Medulla oblongata (tissue), 1 donor: ENCODE measurements around the gene AGBL4.

Source experiments
- DNase-seq: peaks from one replicate; pipeline ENCODE4 v3.0.0-alpha.2; 2015; ENCODE audit errors: extremely low spot score

Gene AGBL4

GRCh38 chr1:48767975-48768510, 1255.7 kb downstream of the AGBL4 start:
- DNase-seq = no peak

GRCh38 chr1:48765335-48765734, 1258.4 kb downstream of the AGBL4 start:
- no peak for DNase-seq

GRCh38 chr1:48761986-48762385, 1261.8 kb downstream of the AGBL4 start:
- no peak for DNase-seq

GRCh38 chr1:48761411-48761810, 1262.3 kb downstream of the AGBL4 start:
- DNase-seq = no peak

GRCh38 chr1:48760857-48761256, 1262.9 kb downstream of the AGBL4 start:
- no peak for DNase-seq

GRCh38 chr1:48758976-48759375, 1264.8 kb downstream of the AGBL4 start:
- no peak for DNase-seq

- DNase-seq = no peak
These were observed 1266.4 kb downstream of the AGBL4 start for GRCh38 chr1:48757363-48757762.

GRCh38 chr1:48756683-48757316, 1267.0 kb downstream of the AGBL4 start:
- no peak for DNase-seq

GRCh38 chr1:48753293-48753692, 1270.5 kb downstream of the AGBL4 start:
- DNase-seq = no peak

- DNase-seq = peak; percentile 53
These were observed 1273.6 kb downstream of the AGBL4 start for GRCh38 chr1:48750109-48750508.

- DNase-seq = no peak
These were observed 1274.7 kb downstream of the AGBL4 start for GRCh38 chr1:48749068-48749467.

GRCh38 chr1:48746906-48747305, 1276.8 kb downstream of the AGBL4 start:
- no peak for DNase-seq

GRCh38 chr1:48744032-48744431, 1279.7 kb downstream of the AGBL4 start:
- no peak for DNase-seq

- DNase-seq = no peak
These were observed 1280.3 kb downstream of the AGBL4 start for GRCh38 chr1:48743480-48743879.

- no peak for DNase-seq
These were observed 1282.4 kb downstream of the AGBL4 start for GRCh38 chr1:48741380-48741779.

GRCh38 chr1:48740621-48741020, 1283.1 kb downstream of the AGBL4 start:
- no peak for DNase-seq

GRCh38 chr1:48739091-48739490, 1284.7 kb downstream of the AGBL4 start:
- no peak for DNase-seq

GRCh38 chr1:48738356-48738755, 1285.4 kb downstream of the AGBL4 start:
- DNase-seq = no peak

- no peak for DNase-seq
These were observed 1288.0 kb downstream of the AGBL4 start for GRCh38 chr1:48735796-48736195.

GRCh38 chr1:48730164-48730910, 1293.4 kb downstream of the AGBL4 start:
- no peak for DNase-seq

GRCh38 chr1:48728584-48728983, 1295.2 kb downstream of the AGBL4 start:
- no peak for DNase-seq

- no peak for DNase-seq
These were observed 1297.1 kb downstream of the AGBL4 start for GRCh38 chr1:48726557-48727215.

GRCh38 chr1:48726139-48726538, 1297.6 kb downstream of the AGBL4 start:
- DNase-seq = no peak
